GM12878 (cell line): ENCODE results near the gene MYO7A. TPM values are rescaled to one million over a fixed set of nuclear protein-coding genes. Genes with fewer than 3 reads are reported as not detected.

Source experiments
- ATAC-seq: fragments of 200-7000 bp; cut with Tn5 transposase; 3 replicates; pipeline ENCODE4 v1.9.1; 2020; ENCODE audit warnings: mild to moderate bottlenecking, moderate library complexity
- BruUV-seq: library from RNA; stranded (reverse); fragments of 400-500 nt; replicated peaks from 2 replicates; lab custom pipeline; 2021; lab: Mats Ljungman, UMichigan
- CTCF ChIA-PET: fragments of 300-600 bp; sonication (Branson Sonifier 250); formaldehyde crosslinking; extraction: SDS; loops from one replicate; lab custom pipeline; 2021; ENCODE audit warnings: inconsistent platforms; lab: Yijun Ruan, JAX
- POLR2A ChIA-PET: fragments of 350-600 bp; formaldehyde crosslinking; extraction: SDS; loops from one replicate; lab custom pipeline; 2021; ENCODE audit warnings: inconsistent platforms; lab: Charles Lee
- RAD21 ChIA-PET: fragments of 300-600 bp; sonication (Branson Sonifier 250); formaldehyde crosslinking; loops from one replicate; lab custom pipeline; 2023; ENCODE audit warnings: antibody characterized with exemption; ENCODE audit not compliant: unreplicated experiment; lab: Charles Lee
- SMC1A ChIA-PET: fragments of 300-600 bp; sonication (Branson Sonifier 250); formaldehyde crosslinking; loops from one replicate; lab custom pipeline; 2023; ENCODE audit not compliant: unreplicated experiment, uncharacterized antibody; lab: Charles Lee
- DNase-seq: peaks from one replicate; pipeline ENCODE4 v3.0.0-alpha.2; 2011; ENCODE audit warnings: low read depth, low spot score
- FAIRE-seq: peaks from 3 replicates; lab custom pipeline; 2011; peaks lifted over from hg19 to GRCh38; lab: Jason Lieb, UNC
- H2AFZ ChIP-seq: 2 replicates; pipeline ENCODE4 v1.6.0; 2011; ENCODE audit warnings: low read depth, low read length, control low read depth; ENCODE audit not compliant: control insufficient read depth
- H3K27ac ChIP-seq: 2 replicates; pipeline ENCODE4 v1.5.1; 2011; ENCODE audit warnings: control low read depth; ENCODE audit not compliant: control insufficient read depth, insufficient read depth
- H3K27me3 ChIP-seq, 2 experiments: replicated peaks in 1 of 2; 2 replicates each; pipeline versions ENCODE4 v1.6.0 to v1.6.1; 2011; ENCODE audit warnings: low read length in 1 of 2; ENCODE audit not compliant: control insufficient read depth in 2 of 2, insufficient read depth in 2 of 2
- H3K36me3 ChIP-seq, 2 experiments: 2 replicates each; pipeline ENCODE4 v1.5.1; 2011; ENCODE audit warnings: low read length in 1 of 2; ENCODE audit not compliant: control insufficient read depth in 2 of 2, insufficient read depth in 2 of 2
- H3K4me1 ChIP-seq: 2 replicates; pipeline ENCODE4 v1.6.1; 2011; ENCODE audit warnings: mild to moderate bottlenecking, low read length, moderate library complexity, mixed read lengths; ENCODE audit not compliant: control insufficient read depth, insufficient read depth
- H3K4me2 ChIP-seq: 2 replicates; pipeline ENCODE4 v1.6.0; 2011; ENCODE audit warnings: control low read depth; ENCODE audit not compliant: control insufficient read depth, insufficient read depth
- H3K4me3 ChIP-seq: fragments of 200-600 bp; sonication (generic); 2 replicates; pipeline ENCODE4 v1.5.1; 2016
- H3K79me2 ChIP-seq: 2 replicates; pipeline ENCODE4 v1.6.0; 2011; ENCODE audit warnings: low read length; ENCODE audit not compliant: control insufficient read depth, insufficient read depth
- H3K9ac ChIP-seq: 2 replicates; pipeline ENCODE4 v1.8.0; 2011; ENCODE audit warnings: low read length, control low read depth, mixed read lengths; ENCODE audit not compliant: control insufficient read depth, insufficient read depth
- H3K9me3 ChIP-seq: replicated peaks from 3 replicates; pipeline ENCODE4 v1.5.1; 2011; ENCODE audit warnings: mild to moderate bottlenecking, low read length; ENCODE audit not compliant: control insufficient read depth, insufficient read depth
- H4K20me1 ChIP-seq: 2 replicates; pipeline ENCODE4 v1.6.0; 2011; ENCODE audit not compliant: control insufficient read depth, insufficient read depth
- BCL3 ChIP-seq: IDR thresholded peaks from 2 replicates; pipeline ENCODE4 v1.6.1; 2011; ENCODE audit warnings: borderline replicate concordance, low read depth, mild to moderate bottlenecking, moderate library complexity, low read length; ENCODE audit not compliant: insufficient read depth, poor library complexity, severe bottlenecking
- BMI1 ChIP-seq: fragments of 450-650 bp; IDR thresholded peaks from 2 replicates; pipeline ENCODE4 v1.6.1; 2016; ENCODE audit warnings: mild to moderate bottlenecking, moderate library complexity, borderline replicate concordance
- CBX5 ChIP-seq: sonication (generic); IDR thresholded peaks from 2 replicates; pipeline ENCODE4 v1.6.1; 2016; ENCODE audit warnings: low read depth, moderate library complexity, mild to moderate bottlenecking, inconsistent platforms
- CREB1 ChIP-seq: IDR thresholded peaks from 2 replicates; pipeline ENCODE4 v1.6.1; 2012; ENCODE audit warnings: low read depth, mild to moderate bottlenecking, inconsistent platforms
- RCOR1 ChIP-seq: conservative IDR thresholded peaks from 2 replicates; pipeline ENCODE4 v1.6.1; 2012; ENCODE audit warnings: low read depth, low read length, improper control_type of control experiment
- ZBTB40 ChIP-seq: fragments of 450-650 bp; IDR thresholded peaks from 2 replicates; pipeline ENCODE4 v1.6.1; 2016; ENCODE audit warnings: mild to moderate bottlenecking, moderate library complexity, borderline replicate concordance
- WGBS: methylation state at CpG from one replicate; pipeline ENCODE4 v1.1.6; 2016; ENCODE audit warnings: low lambda C conversion rate; ENCODE audit not compliant: insufficient replicate concordance, insufficient coverage; ENCODE audit errors: missing lambda C conversion rate; 5-methylcytosine and 5-hydroxymethylcytosine counted together
- in situ Hi-C: fragments of 300-500 bp; cut with MboI; formaldehyde crosslinking; loops from 9 replicates; pipeline ENCODE4 v1.14.3; 2018; ENCODE audit warnings: mixed read lengths
- intact Hi-C: fragments of 100-400 bp; cut with micrococcal nuclease; formaldehyde crosslinking; loops from one replicate; pipeline ENCODE4 v1.14.2; 2022; ENCODE audit not compliant: unreplicated experiment
- polyA plus RNA-seq, 11 experiments: library from polyadenylated mRNA; depleted of rRNA in 4 of 11; unstranded in 6 of 11; stranded (reverse) in 5 of 11; fragments of >200 nt; fragmentation: Nextera tagmentation in 4 of 11; fragmentation: Illumina TruSeq in 1 of 11; extraction: Ambion mirVana in 4 of 11; extraction: Trizol in 1 of 11; gene quantifications; 1 replicate in 1 of 11; 2 replicates in 10 of 11; pipeline versions ENCODE4 v1.2.1 to v1.2.3, GENCODE V29; 2011 to 2016; ENCODE audit warnings: inconsistent platforms in 2 of 11, missing spikeins in 2 of 11, low read depth in 1 of 11
- total RNA-seq, 4 experiments: library from RNA; depleted of rRNA in 3 of 4; stranded (reverse); fragments of >200 nt in 3 of 4; fragmentation: Illumina TruSeq in 1 of 4; extraction: Trizol in 1 of 4; gene quantifications; 2 replicates each; pipeline versions ENCODE4 v1.2.1 to v1.2.3, GENCODE V29; 2013 to 2021
- TF ChIP-seq, protein P1 (sequence below): fragments of 450-650 bp; IDR thresholded peaks from 2 replicates; pipeline ENCODE4 v1.6.1; 2014; ENCODE audit warnings: mild to moderate bottlenecking
- TF ChIP-seq, protein P2 (sequence below), 3 experiments: IDR thresholded peaks in 2 of 3; conservative IDR thresholded peaks in 1 of 3; 2 replicates each; pipeline ENCODE4 v1.5.1; 2011; ENCODE audit warnings: low read depth in 3 of 3, low read length in 3 of 3, mild to moderate bottlenecking in 3 of 3, control low read depth in 2 of 3, moderate library complexity in 2 of 3, inconsistent platforms in 1 of 3, mixed read lengths in 1 of 3; ENCODE audit not compliant: control insufficient read depth in 2 of 3, insufficient read depth in 1 of 3; ENCODE audit errors: extremely low read depth in 1 of 3
- TF ChIP-seq, protein P3 (sequence below): fragments of 450-650 bp; IDR thresholded peaks from 2 replicates; pipeline ENCODE4 v1.6.1; 2017; ENCODE audit warnings: mild to moderate bottlenecking

The MYO7A gene
- total and polyA plus RNA-seq, 10 of the 15 experiments (the other 5 are each of a cell fraction or from before 2014, with no cell fraction given), result 0.01 to 0.21 (median 0.04) TPM; not detected in 6

- no peak overlapping the region for H2AFZ ChIP-seq
- ChIA-PET CTCF (interaction anchor here (0.9 to 2.0 kb wide), 2 partner anchors 13 to 48 kb away, joined by 3 to 8 read pairs; partner anchors contain the start of gene MYO7A), RAD21 (no interaction called here), POLR2A (no interaction called here), SMC1A (no interaction called here)
- DNase-seq (no peak), ATAC-seq (no peak), FAIRE-seq (no peak)
- BruUV-seq, result no TSS peak
- no peaks in the 10 kb centered on the region for H3K9me3 ChIP-seq
- H3K9ac ChIP-seq, result no peak overlapping the region
- H3K4me3 ChIP-seq, result no peak overlapping the region
- H3K4me1 ChIP-seq, result no peaks in the 10 kb centered on the region
- no peak overlapping the region for H3K4me2 ChIP-seq
- no peaks in the 10 kb centered on the region for H3K79me2 ChIP-seq
- TF ChIP-seq, protein P1, sequence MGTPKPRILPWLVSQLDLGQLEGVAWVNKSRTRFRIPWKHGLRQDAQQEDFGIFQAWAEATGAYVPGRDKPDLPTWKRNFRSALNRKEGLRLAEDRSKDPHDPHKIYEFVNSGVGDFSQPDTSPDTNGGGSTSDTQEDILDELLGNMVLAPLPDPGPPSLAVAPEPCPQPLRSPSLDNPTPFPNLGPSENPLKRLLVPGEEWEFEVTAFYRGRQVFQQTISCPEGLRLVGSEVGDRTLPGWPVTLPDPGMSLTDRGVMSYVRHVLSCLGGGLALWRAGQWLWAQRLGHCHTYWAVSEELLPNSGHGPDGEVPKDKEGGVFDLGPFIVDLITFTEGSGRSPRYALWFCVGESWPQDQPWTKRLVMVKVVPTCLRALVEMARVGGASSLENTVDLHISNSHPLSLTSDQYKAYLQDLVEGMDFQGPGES, result no peak
- TF ChIP-seq ZBTB40 (no peak), BMI1 (no peak), BCL3 (no peak), CREB1 (no peak), CBX5 (no peak), RCOR1 (no peak)
- TF ChIP-seq, protein P2, sequence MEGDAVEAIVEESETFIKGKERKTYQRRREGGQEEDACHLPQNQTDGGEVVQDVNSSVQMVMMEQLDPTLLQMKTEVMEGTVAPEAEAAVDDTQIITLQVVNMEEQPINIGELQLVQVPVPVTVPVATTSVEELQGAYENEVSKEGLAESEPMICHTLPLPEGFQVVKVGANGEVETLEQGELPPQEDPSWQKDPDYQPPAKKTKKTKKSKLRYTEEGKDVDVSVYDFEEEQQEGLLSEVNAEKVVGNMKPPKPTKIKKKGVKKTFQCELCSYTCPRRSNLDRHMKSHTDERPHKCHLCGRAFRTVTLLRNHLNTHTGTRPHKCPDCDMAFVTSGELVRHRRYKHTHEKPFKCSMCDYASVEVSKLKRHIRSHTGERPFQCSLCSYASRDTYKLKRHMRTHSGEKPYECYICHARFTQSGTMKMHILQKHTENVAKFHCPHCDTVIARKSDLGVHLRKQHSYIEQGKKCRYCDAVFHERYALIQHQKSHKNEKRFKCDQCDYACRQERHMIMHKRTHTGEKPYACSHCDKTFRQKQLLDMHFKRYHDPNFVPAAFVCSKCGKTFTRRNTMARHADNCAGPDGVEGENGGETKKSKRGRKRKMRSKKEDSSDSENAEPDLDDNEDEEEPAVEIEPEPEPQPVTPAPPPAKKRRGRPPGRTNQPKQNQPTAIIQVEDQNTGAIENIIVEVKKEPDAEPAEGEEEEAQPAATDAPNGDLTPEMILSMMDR (IDR thresholded peaks at IDR 0.05 in 2 of 3, conservative IDR thresholded peaks at IDR 0.05 in 1 of 3; ENCODE audit: control insufficient read depth in 2 of 3, extremely low read depth in 1 of 3, insufficient read depth in 1 of 3, low read depth in 3 of 3, low read length in 3 of 3), result no peak
- TF ChIP-seq, protein P3, sequence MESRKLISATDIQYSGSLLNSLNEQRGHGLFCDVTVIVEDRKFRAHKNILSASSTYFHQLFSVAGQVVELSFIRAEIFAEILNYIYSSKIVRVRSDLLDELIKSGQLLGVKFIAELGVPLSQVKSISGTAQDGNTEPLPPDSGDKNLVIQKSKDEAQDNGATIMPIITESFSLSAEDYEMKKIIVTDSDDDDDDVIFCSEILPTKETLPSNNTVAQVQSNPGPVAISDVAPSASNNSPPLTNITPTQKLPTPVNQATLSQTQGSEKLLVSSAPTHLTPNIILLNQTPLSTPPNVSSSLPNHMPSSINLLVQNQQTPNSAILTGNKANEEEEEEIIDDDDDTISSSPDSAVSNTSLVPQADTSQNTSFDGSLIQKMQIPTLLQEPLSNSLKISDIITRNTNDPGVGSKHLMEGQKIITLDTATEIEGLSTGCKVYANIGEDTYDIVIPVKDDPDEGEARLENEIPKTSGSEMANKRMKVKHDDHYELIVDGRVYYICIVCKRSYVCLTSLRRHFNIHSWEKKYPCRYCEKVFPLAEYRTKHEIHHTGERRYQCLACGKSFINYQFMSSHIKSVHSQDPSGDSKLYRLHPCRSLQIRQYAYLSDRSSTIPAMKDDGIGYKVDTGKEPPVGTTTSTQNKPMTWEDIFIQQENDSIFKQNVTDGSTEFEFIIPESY, result no peak
- H3K27ac ChIP-seq, result no peak overlapping the region
- H4K20me1 ChIP-seq, result no peaks in the 10 kb centered on the region
- 22% methylated on average over 8 of the region's 8 CpGs for WGBS
- intact Hi-C loops, result no loop called here
- H3K27me3 ChIP-seq, result no peaks in the 10 kb centered on the region; a peak in 2 of 4 replicates
- H3K36me3 ChIP-seq, result no peaks in the 10 kb centered on the region
- in situ Hi-C loops, result no loop called here
Observed at GRCh38 chr11:77140231-77140851, 12.3 kb downstream of the MYO7A start.
